ENCODE measurements around the gene HAGHL.

The HAGHL gene

GRCh38 chr16:760545-761343 lies 33.8 kb downstream of the HAGHL start, which contains the start of gene MSLN:
Gene MSLN, plus strand, starts transcription at chr16:760734. Its CDS starts 1,947 bp downstream, at chr16:762681.
- no peak for TF ChIP-seq ZFX (IDR thresholded peaks at IDR 0.05; ENCODE audit: borderline replicate concordance)
- TF ChIP-seq CTCF (IDR thresholded peaks at IDR 0.05): no peak
- no peak within 1 kb of the TSS for H3K27ac ChIP-seq

GRCh38 chr16:761625-762513 lies 35.0 kb downstream of the HAGHL start:
- no peak for TF ChIP-seq CTCF (IDR thresholded peaks at IDR 0.05)
- TF ChIP-seq ZFX (IDR thresholded peaks at IDR 0.05; ENCODE audit: borderline replicate concordance): no peak
- no peak overlapping the region for H3K27ac ChIP-seq

GRCh38 chr16:762595-763268 lies 35.8 kb downstream of the HAGHL start:
- no peak overlapping the region for H3K27ac ChIP-seq
- TF ChIP-seq CTCF (IDR thresholded peaks at IDR 0.05) (no peak), ZFX (IDR thresholded peaks at IDR 0.05; ENCODE audit: borderline replicate concordance) (no peak)

GRCh38 chr16:763369-764183 lies 36.7 kb downstream of the HAGHL start:
- H3K27ac ChIP-seq: no peak overlapping the region
- TF ChIP-seq ZFX (IDR thresholded peaks at IDR 0.05; ENCODE audit: borderline replicate concordance): no peak

- no peak overlapping the region for H3K27ac ChIP-seq
- TF ChIP-seq ZFX (IDR thresholded peaks at IDR 0.05; ENCODE audit: borderline replicate concordance) (no peak), CTCF (IDR thresholded peaks at IDR 0.05) (no peak)
Measured at GRCh38 chr16:764184-764750, 37.4 kb downstream of the HAGHL start.

- no peak overlapping the region for H3K27ac ChIP-seq
- TF ChIP-seq ZFX (IDR thresholded peaks at IDR 0.05; ENCODE audit: borderline replicate concordance) (no peak), CTCF (IDR thresholded peaks at IDR 0.05) (no peak)
Measured at GRCh38 chr16:764848-765487, 38.1 kb downstream of the HAGHL start.

Measured in 22Rv1 (cell line).